HL-60 (cell line): ENCODE data around the gene NXT2.

Source experiments
- DNase-seq, 2 experiments: peaks; one replicate each; pipeline ENCODE4 v3.0.0-alpha.2; 2010 to 2020; ENCODE audit warnings: low read depth in 1 of 2, low spot score in 1 of 2
- H3K27ac ChIP-seq: fragments of 250-450 bp; sonication (Bioruptor Pico); replicated peaks from 2 replicates; pipeline ENCODE4 v1.5.1; 2020; ENCODE audit warnings: mild to moderate bottlenecking, moderate library complexity
- H3K27me3 ChIP-seq: fragments of 250-450 bp; sonication (Bioruptor Pico); 2 replicates; pipeline ENCODE4 v1.5.1; 2021; ENCODE audit warnings: mild to moderate bottlenecking, moderate library complexity; ENCODE audit not compliant: insufficient read depth, poor library complexity, severe bottlenecking
- H3K4me3 ChIP-seq: replicated peaks from 2 replicates; pipeline ENCODE4 v1.5.1; 2011; ENCODE audit warnings: mild to moderate bottlenecking, control low read depth, low read length; ENCODE audit not compliant: insufficient read depth
- GABPA ChIP-seq: IDR thresholded peaks from 2 replicates; pipeline ENCODE4 v1.6.1; 2012; ENCODE audit warnings: low read depth
- POLR2AphosphoS5 ChIP-seq: IDR thresholded peaks from 2 replicates; pipeline ENCODE4 v1.6.1; 2012; ENCODE audit warnings: low read depth
- SPI1 ChIP-seq: IDR thresholded peaks from 2 replicates; pipeline ENCODE4 v1.6.1; 2012; ENCODE audit warnings: low read depth, mild to moderate bottlenecking, borderline replicate concordance
- TF ChIP-seq, protein P1 (sequence below): IDR thresholded peaks from one replicate; pipeline ENCODE4 v1.5.1; 2011; ENCODE audit warnings: low read length, control low read depth, inconsistent platforms; ENCODE audit not compliant: insufficient read depth

NXT2 gene

DNA sequence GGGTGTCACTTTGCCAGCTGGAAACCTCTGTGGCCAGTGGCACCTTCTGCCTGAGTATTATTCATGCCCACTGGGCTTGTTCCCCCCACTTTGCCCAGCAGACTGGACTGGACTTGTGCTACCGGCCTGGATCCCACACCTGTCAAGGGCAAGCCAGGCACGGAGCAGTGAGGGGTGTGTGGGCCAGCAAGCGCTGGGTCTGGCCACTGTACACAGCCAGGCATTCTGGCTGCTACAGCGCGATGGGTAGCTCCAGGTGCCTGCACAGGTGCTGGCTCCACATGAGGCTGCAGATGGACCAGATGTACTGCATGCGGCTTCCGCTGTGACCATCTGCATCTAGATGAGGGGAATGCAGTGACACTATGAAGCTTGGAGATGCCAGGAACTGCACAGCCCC lies 48.8 kb downstream of the NXT2 start:
- H3K4me3 ChIP-seq = no peak overlapping the region
- no peak for TF ChIP-seq POLR2AphosphoS5
- TF ChIP-seq SPI1 = no peak
- TF ChIP-seq, protein P1, sequence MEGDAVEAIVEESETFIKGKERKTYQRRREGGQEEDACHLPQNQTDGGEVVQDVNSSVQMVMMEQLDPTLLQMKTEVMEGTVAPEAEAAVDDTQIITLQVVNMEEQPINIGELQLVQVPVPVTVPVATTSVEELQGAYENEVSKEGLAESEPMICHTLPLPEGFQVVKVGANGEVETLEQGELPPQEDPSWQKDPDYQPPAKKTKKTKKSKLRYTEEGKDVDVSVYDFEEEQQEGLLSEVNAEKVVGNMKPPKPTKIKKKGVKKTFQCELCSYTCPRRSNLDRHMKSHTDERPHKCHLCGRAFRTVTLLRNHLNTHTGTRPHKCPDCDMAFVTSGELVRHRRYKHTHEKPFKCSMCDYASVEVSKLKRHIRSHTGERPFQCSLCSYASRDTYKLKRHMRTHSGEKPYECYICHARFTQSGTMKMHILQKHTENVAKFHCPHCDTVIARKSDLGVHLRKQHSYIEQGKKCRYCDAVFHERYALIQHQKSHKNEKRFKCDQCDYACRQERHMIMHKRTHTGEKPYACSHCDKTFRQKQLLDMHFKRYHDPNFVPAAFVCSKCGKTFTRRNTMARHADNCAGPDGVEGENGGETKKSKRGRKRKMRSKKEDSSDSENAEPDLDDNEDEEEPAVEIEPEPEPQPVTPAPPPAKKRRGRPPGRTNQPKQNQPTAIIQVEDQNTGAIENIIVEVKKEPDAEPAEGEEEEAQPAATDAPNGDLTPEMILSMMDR = no peak
- TF ChIP-seq GABPA = no peak
- DNase-seq = no peak
- no peaks in the 10 kb centered on the region for H3K27me3 ChIP-seq
- H3K27ac ChIP-seq = no peak overlapping the region

- H3K4me3 ChIP-seq = no peak overlapping the region
- no peaks in the 10 kb centered on the region for H3K27me3 ChIP-seq
- TF ChIP-seq GABPA (no peak), SPI1 (no peak)
- no peak for DNase-seq
- no peak overlapping the region for H3K27ac ChIP-seq
These were observed 53.5 kb downstream of the NXT2 start for GRCh38 chrX:109590176-109590575.
